GM23338 (cell line): ENCODE data around the gene TANGO6. TPM values are rescaled to one million over a fixed set of nuclear protein-coding genes. Genes with fewer than 3 reads are reported as not detected.

ENCODE experiments used
- ATAC-seq: fragments of 200-7000 bp; cut with Tn5 transposase; 3 replicates; pipeline ENCODE4 v1.9.1; 2020
- DNase-seq: peaks from one replicate; pipeline ENCODE4 v3.0.0-alpha.2; 2015; ENCODE audit warnings: low spot score
- H2AFZ ChIP-seq: fragments of 200-600 bp; sonication (generic); 2 replicates; pipeline ENCODE4 v1.8.0; 2016; ENCODE audit warnings: antibody characterized with exemption, mild to moderate bottlenecking, moderate library complexity
- H3F3A ChIP-seq: fragments of 200-600 bp; sonication (generic); replicated peaks from 2 replicates; pipeline ENCODE4 v1.8.0; 2017; ENCODE audit warnings: antibody characterized with exemption, mixed run types, low read depth
- H3K27ac ChIP-seq: fragments of 200-600 bp; sonication (generic); 2 replicates; pipeline ENCODE4 v1.6.1; 2016; ENCODE audit warnings: low read depth
- H3K27me3 ChIP-seq: fragments of 200-600 bp; sonication (generic); 2 replicates; pipeline ENCODE4 v1.8.0; 2016; ENCODE audit warnings: mild to moderate bottlenecking, mixed run types, moderate library complexity; ENCODE audit not compliant: insufficient read depth
- H3K36me3 ChIP-seq: fragments of 200-600 bp; sonication (generic); 2 replicates; pipeline ENCODE4 v1.8.0; 2016; ENCODE audit warnings: mild to moderate bottlenecking; ENCODE audit not compliant: insufficient read depth
- H3K4me1 ChIP-seq: fragments of 200-600 bp; sonication (generic); 2 replicates; pipeline ENCODE4 v1.8.0; 2016; ENCODE audit warnings: mild to moderate bottlenecking, moderate library complexity; ENCODE audit not compliant: insufficient read depth
- H3K4me2 ChIP-seq: fragments of 200-600 bp; sonication (generic); 2 replicates; pipeline ENCODE4 v1.7.1; 2017; ENCODE audit warnings: mixed run types
- H3K4me3 ChIP-seq: fragments of 200-600 bp; sonication (generic); 2 replicates; pipeline ENCODE4 v1.6.1; 2016; ENCODE audit warnings: mixed run types
- H3K79me2 ChIP-seq: fragments of 200-600 bp; sonication (generic); replicated peaks from 2 replicates; pipeline ENCODE4 v1.8.0; 2017; ENCODE audit warnings: mild to moderate bottlenecking; ENCODE audit not compliant: insufficient read depth
- H3K9me2 ChIP-seq: fragments of 200-600 bp; sonication (generic); 2 replicates; pipeline ENCODE4 v1.8.0; 2017; ENCODE audit not compliant: insufficient read depth
- H4K20me1 ChIP-seq: fragments of 200-600 bp; sonication (generic); replicated peaks from 2 replicates; pipeline ENCODE4 v1.8.0; 2017; ENCODE audit warnings: mild to moderate bottlenecking; ENCODE audit not compliant: insufficient read depth
- H3K27ac Mint-ChIP-seq: 2 replicates; pipeline ENCODE4 v1.8.0; 2020; ENCODE audit warnings: inconsistent platforms, mild to moderate bottlenecking, moderate library complexity, mixed read lengths
- H3K27me3 Mint-ChIP-seq: 3 replicates; pipeline ENCODE4 v1.8.0; 2022; ENCODE audit warnings: low read depth, mild to moderate bottlenecking, moderate library complexity, mixed read lengths, inconsistent platforms; ENCODE audit not compliant: insufficient read depth, poor library complexity
- H3K36me3 Mint-ChIP-seq: 3 replicates; pipeline ENCODE4 v1.8.0; 2021; ENCODE audit warnings: low read depth, mild to moderate bottlenecking, inconsistent platforms, moderate library complexity, mixed read lengths
- H3K4me1 Mint-ChIP-seq: 3 replicates; pipeline ENCODE4 v1.8.0; 2020; ENCODE audit warnings: mild to moderate bottlenecking, inconsistent platforms, mixed read lengths
- H3K4me3 Mint-ChIP-seq: 3 replicates; pipeline ENCODE4 v1.8.0; 2021; ENCODE audit warnings: moderate library complexity, mild to moderate bottlenecking, inconsistent platforms, mixed read lengths
- H3K9me3 Mint-ChIP-seq: 3 replicates; pipeline ENCODE4 v1.8.0; 2020; ENCODE audit warnings: moderate library complexity, mild to moderate bottlenecking, inconsistent platforms, mixed read lengths
- EZH2 ChIP-seq: fragments of 200-600 bp; sonication (generic); IDR thresholded peaks from one replicate; pipeline ENCODE4 v1.8.0; 2017; ENCODE audit warnings: antibody characterized with exemption, mild to moderate bottlenecking, low read depth; ENCODE audit not compliant: unreplicated experiment
- EZH2phosphoT487 ChIP-seq: fragments of 200-600 bp; sonication (generic); IDR thresholded peaks from one replicate; pipeline ENCODE4 v1.8.1; 2018; ENCODE audit warnings: antibody characterized with exemption; ENCODE audit not compliant: unreplicated experiment
- JUNB ChIP-seq: IDR thresholded peaks from one replicate; pipeline ENCODE4 v1.6.1; 2016; ENCODE audit warnings: antibody characterized with exemption; ENCODE audit not compliant: unreplicated experiment
- NANOG ChIP-seq: IDR thresholded peaks from 2 replicates; pipeline ENCODE4 v1.6.1; 2016; ENCODE audit warnings: antibody characterized with exemption, borderline replicate concordance
- POLR2AphosphoS5 ChIP-seq: IDR thresholded peaks from 2 replicates; pipeline ENCODE4 v1.6.1; 2016; ENCODE audit warnings: antibody characterized with exemption, low read depth
- STAT1 ChIP-seq: IDR thresholded peaks from one replicate; pipeline ENCODE4 v1.6.1; 2016; ENCODE audit warnings: antibody characterized with exemption; ENCODE audit not compliant: unreplicated experiment
- ZNF114 ChIP-seq: fragments of 250-450 bp; sonication (Bioruptor Pico); IDR thresholded peaks from 2 replicates; pipeline ENCODE4 v1.5.0; 2020; ENCODE audit warnings: mild to moderate bottlenecking, moderate library complexity
- ZNF331 ChIP-seq: fragments of 250-450 bp; sonication (Bioruptor Pico); IDR thresholded peaks from 2 replicates; pipeline ENCODE4 v1.5.0; 2020; ENCODE audit warnings: low read depth, mild to moderate bottlenecking, moderate library complexity
- polyA plus RNA-seq: library from polyadenylated mRNA; unstranded; fragments of >200 nt; fragmentation: Nextera tagmentation; extraction: Ambion mirVana; gene quantifications from 2 replicates; pipeline ENCODE4 v1.2.1, GENCODE V29; 2016
- total RNA-seq: library from RNA; depleted of rRNA; stranded (reverse); fragments of >200 nt; shearing (Covaris generic); gene quantifications from 2 replicates; pipeline ENCODE4 v1.2.3, GENCODE V29; 2014
- TF ChIP-seq, protein P1 (sequence below): IDR thresholded peaks from one replicate; pipeline ENCODE4 v1.6.1; 2018; ENCODE audit warnings: antibody characterized with exemption; ENCODE audit not compliant: unreplicated experiment
- TF ChIP-seq, protein P2 (sequence below): IDR thresholded peaks from 2 replicates; pipeline ENCODE4 v1.6.1; 2016; ENCODE audit warnings: antibody characterized with exemption
- TF ChIP-seq, protein P3 (sequence below), 2 experiments: fragments of 200-600 bp in 1 of 2; sonication (generic) in 1 of 2; conservative IDR thresholded peaks; 2 replicates each; pipeline versions ENCODE4 v1.5.1 to v1.6.1; 2016 to 2017; ENCODE audit warnings: antibody characterized with exemption in 2 of 2, low read depth in 2 of 2, mild to moderate bottlenecking in 2 of 2, moderate library complexity in 1 of 2

The TANGO6 gene
- total and polyA plus RNA-seq, 2 experiments from 2014 or later, result 7.2 to 23.2 TPM

DNA sequence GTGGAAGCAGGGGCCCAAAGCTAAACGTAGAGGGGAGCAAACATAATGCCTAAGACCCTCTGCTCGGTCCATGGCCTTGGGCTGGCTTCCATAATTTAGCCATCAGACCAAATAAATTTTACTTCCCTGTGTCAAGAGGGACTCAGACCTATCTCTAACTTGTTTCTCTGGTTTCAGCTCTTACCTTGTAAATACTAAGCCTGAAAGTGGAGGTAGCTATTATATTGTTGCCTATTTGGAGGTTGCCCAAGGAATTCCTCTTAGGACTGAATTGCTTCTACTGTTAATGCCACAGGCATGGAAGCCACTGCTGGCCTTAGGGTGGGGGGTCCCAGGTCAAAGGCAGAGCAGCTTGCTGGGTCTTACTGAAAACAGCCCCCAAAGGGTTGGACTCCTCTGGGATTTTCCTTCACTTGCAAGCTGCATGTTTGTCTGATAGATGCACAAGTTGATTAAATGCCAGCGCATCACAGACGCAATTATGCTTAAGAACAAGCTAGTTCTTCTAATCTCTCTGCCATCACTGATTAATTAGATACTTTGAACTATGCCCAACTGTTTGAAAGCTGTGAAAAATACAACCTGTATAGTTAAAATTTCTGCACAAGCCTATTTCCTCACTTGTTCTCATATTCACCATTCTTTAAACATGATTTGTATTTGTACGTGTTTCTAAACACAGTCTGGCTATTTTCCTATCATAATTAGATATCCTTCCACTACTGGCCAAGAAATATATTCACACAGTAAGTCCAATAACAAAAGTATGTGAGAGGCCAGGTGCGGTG, 194.2 kb downstream of the TANGO6 start:
- 0 out of 2 replicates have a peak, but pooled peaks cover 6% of the 10 kb centered on the region for H3F3A ChIP-seq
- no peak overlapping the region; the same call in 2 of the 3 replicates for H3K4me3 Mint-ChIP-seq
- H3K79me2 ChIP-seq, result no peaks in the 10 kb centered on the region
- no peak for DNase-seq
- no peak overlapping the region for H3K4me3 ChIP-seq
- peaks cover 12% of the 10 kb centered on the region; the same call in 1 of the 2 replicates for H3K36me3 ChIP-seq
- no peak overlapping the region for H3K4me2 ChIP-seq
- H2AFZ ChIP-seq, result no peak overlapping the region
- TF ChIP-seq EZH2phosphoT487 (no peak), ZNF331 (CRISPR knock-in tag) (no peak)
- TF ChIP-seq, protein P1, sequence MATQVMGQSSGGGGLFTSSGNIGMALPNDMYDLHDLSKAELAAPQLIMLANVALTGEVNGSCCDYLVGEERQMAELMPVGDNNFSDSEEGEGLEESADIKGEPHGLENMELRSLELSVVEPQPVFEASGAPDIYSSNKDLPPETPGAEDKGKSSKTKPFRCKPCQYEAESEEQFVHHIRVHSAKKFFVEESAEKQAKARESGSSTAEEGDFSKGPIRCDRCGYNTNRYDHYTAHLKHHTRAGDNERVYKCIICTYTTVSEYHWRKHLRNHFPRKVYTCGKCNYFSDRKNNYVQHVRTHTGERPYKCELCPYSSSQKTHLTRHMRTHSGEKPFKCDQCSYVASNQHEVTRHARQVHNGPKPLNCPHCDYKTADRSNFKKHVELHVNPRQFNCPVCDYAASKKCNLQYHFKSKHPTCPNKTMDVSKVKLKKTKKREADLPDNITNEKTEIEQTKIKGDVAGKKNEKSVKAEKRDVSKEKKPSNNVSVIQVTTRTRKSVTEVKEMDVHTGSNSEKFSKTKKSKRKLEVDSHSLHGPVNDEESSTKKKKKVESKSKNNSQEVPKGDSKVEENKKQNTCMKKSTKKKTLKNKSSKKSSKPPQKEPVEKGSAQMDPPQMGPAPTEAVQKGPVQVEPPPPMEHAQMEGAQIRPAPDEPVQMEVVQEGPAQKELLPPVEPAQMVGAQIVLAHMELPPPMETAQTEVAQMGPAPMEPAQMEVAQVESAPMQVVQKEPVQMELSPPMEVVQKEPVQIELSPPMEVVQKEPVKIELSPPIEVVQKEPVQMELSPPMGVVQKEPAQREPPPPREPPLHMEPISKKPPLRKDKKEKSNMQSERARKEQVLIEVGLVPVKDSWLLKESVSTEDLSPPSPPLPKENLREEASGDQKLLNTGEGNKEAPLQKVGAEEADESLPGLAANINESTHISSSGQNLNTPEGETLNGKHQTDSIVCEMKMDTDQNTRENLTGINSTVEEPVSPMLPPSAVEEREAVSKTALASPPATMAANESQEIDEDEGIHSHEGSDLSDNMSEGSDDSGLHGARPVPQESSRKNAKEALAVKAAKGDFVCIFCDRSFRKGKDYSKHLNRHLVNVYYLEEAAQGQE, result no peak
- H3K36me3 Mint-ChIP-seq, result peaks cover 17% of the 10 kb centered on the region
- H4K20me1 ChIP-seq, result no peaks in the 10 kb centered on the region
- H3K4me1 ChIP-seq, result no peaks in the 10 kb centered on the region
- peaks cover 9% of the 10 kb centered on the region; the same call in 2 of the 3 replicates for H3K9me3 Mint-ChIP-seq
- ATAC-seq, result no peak
- H3K27me3 ChIP-seq, result no peaks in the 10 kb centered on the region
- no peaks in the 10 kb centered on the region for H3K4me1 Mint-ChIP-seq
- 0 out of 2 replicates have a peak overlapping the region, but pooled peaks have one; percentile 14 for H3K27ac ChIP-seq
- no peaks in the 10 kb centered on the region for H3K27me3 Mint-ChIP-seq
- peaks cover 8% of the 10 kb centered on the region for H3K9me2 ChIP-seq
- no peak overlapping the region; the same call in 1 of the 2 replicates for H3K27ac Mint-ChIP-seq

DNA sequence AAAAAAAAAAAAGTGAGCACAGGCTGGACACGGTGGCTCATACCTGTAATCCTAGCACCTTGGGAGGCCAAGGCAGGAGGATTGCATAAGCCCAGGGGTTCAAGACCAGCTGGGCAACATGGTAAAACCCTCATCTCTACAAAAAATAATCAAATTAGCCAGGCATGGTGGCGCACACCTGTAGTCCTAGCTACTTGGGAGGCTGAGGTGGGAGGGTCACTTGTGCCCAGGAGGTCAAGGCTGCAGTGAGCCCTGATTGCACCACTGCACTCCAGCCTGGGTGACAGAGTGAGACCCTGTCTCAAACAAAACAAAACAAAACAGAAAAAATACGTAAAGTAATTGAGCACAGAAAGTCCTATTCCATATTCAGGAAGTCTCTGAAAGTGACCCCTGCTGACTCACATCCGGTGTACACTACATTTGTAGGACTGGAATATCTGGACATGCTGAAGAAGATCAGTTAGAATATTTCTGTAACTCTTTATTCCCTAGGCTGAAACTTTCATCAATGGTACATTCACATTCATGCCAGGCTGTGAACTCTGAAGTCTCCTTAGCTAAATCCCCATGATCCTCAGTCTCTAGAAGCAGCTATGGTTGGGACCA, 196.1 kb downstream of the TANGO6 start:
- H3K36me3 ChIP-seq, result peaks cover 12% of the 10 kb centered on the region; the same call in 1 of the 2 replicates
- no peaks in the 10 kb centered on the region for H3K4me1 ChIP-seq
- ATAC-seq (no peak), DNase-seq (no peak)
- H3K9me3 Mint-ChIP-seq, result peaks cover 9% of the 10 kb centered on the region; the same call in 2 of the 3 replicates
- no peaks in the 10 kb centered on the region for H3K79me2 ChIP-seq
- H3K9me2 ChIP-seq, result no peaks in the 10 kb centered on the region
- no peaks in the 10 kb centered on the region for H3K4me1 Mint-ChIP-seq
- no peak overlapping the region for H3K27ac ChIP-seq
- no peak overlapping the region for H3K27ac Mint-ChIP-seq
- no peak overlapping the region for H3K4me3 Mint-ChIP-seq
- no peak overlapping the region for H3K4me2 ChIP-seq
- no peaks in the 10 kb centered on the region for H4K20me1 ChIP-seq
- H2AFZ ChIP-seq, result no peak overlapping the region
- H3K4me3 ChIP-seq, result no peak overlapping the region
- no peaks in the 10 kb centered on the region for H3K27me3 Mint-ChIP-seq
- H3K27me3 ChIP-seq, result no peaks in the 10 kb centered on the region
- H3K36me3 Mint-ChIP-seq, result peaks cover 18% of the 10 kb centered on the region
- H3F3A ChIP-seq, result 0 out of 2 replicates have a peak, but pooled peaks cover 6% of the 10 kb centered on the region
- TF ChIP-seq STAT1 (no peak), EZH2 (no peak), NANOG (no peak), ZNF114 (CRISPR knock-in tag) (no peak), POLR2AphosphoS5 (no peak), JUNB (no peak)
- TF ChIP-seq, protein P2, sequence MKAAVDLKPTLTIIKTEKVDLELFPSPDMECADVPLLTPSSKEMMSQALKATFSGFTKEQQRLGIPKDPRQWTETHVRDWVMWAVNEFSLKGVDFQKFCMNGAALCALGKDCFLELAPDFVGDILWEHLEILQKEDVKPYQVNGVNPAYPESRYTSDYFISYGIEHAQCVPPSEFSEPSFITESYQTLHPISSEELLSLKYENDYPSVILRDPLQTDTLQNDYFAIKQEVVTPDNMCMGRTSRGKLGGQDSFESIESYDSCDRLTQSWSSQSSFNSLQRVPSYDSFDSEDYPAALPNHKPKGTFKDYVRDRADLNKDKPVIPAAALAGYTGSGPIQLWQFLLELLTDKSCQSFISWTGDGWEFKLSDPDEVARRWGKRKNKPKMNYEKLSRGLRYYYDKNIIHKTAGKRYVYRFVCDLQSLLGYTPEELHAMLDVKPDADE, result no peak
- TF ChIP-seq, protein P3, sequence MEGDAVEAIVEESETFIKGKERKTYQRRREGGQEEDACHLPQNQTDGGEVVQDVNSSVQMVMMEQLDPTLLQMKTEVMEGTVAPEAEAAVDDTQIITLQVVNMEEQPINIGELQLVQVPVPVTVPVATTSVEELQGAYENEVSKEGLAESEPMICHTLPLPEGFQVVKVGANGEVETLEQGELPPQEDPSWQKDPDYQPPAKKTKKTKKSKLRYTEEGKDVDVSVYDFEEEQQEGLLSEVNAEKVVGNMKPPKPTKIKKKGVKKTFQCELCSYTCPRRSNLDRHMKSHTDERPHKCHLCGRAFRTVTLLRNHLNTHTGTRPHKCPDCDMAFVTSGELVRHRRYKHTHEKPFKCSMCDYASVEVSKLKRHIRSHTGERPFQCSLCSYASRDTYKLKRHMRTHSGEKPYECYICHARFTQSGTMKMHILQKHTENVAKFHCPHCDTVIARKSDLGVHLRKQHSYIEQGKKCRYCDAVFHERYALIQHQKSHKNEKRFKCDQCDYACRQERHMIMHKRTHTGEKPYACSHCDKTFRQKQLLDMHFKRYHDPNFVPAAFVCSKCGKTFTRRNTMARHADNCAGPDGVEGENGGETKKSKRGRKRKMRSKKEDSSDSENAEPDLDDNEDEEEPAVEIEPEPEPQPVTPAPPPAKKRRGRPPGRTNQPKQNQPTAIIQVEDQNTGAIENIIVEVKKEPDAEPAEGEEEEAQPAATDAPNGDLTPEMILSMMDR (conservative IDR thresholded peaks at IDR 0.05; ENCODE audit: low read depth in 2 of 2), result no peak
- TF ChIP-seq, protein P1, result no peak
